GM12891 (cell line): ENCODE measurements around the gene HNRNPLL.

ENCODE experiments used
- PAX5 ChIP-seq: IDR thresholded peaks from 2 replicates; pipeline ENCODE4 v1.6.1; 2011; ENCODE audit warnings: low read length, moderate library complexity, mild to moderate bottlenecking; ENCODE audit not compliant: insufficient read depth, severe bottlenecking
- POLR2A ChIP-seq: IDR thresholded peaks from 2 replicates; pipeline ENCODE4 v1.6.1; 2011; ENCODE audit warnings: low read depth, low read length, control low read depth
- POLR2AphosphoS5 ChIP-seq: IDR thresholded peaks from 2 replicates; pipeline ENCODE4 v1.6.1; 2011; ENCODE audit warnings: low read depth, low read length, control low read depth
- TAF1 ChIP-seq: IDR thresholded peaks from 2 replicates; pipeline ENCODE4 v1.6.1; 2011; ENCODE audit warnings: low read depth, low read length, control low read depth

DNA sequence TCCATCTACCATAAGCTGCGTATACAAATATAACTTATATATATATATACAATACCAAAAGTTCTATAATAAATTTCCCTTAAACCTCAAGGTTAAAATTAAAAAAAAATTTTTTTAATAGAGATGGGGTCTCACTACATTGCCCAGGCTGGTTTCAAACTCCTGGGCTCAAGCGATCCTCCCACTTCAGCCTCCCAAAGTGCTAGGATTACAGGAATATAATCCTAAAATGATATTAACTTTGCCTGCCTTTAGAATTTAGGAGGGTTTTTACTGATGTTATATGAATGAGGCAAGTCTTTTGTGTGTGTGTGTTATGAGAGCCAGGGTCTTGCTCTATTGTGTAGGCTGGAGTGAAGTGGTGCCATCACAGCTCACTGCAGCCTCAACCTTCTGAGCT, 49.2 kb downstream of the HNRNPLL start:
- TF ChIP-seq POLR2AphosphoS5 (no peak), POLR2A (no peak), TAF1 (no peak), PAX5 (no peak)
